ENCODE measurements around the gene FLNA. TPM values are rescaled to one million over a fixed set of nuclear protein-coding genes. Genes with fewer than 3 reads are reported as not detected.

FLNA gene
- total and polyA plus RNA-seq, 2 of the 13 experiments (the other 11 are each of a cell fraction or from before 2014, with no cell fraction given), result 83.4 to 174 TPM

DNA sequence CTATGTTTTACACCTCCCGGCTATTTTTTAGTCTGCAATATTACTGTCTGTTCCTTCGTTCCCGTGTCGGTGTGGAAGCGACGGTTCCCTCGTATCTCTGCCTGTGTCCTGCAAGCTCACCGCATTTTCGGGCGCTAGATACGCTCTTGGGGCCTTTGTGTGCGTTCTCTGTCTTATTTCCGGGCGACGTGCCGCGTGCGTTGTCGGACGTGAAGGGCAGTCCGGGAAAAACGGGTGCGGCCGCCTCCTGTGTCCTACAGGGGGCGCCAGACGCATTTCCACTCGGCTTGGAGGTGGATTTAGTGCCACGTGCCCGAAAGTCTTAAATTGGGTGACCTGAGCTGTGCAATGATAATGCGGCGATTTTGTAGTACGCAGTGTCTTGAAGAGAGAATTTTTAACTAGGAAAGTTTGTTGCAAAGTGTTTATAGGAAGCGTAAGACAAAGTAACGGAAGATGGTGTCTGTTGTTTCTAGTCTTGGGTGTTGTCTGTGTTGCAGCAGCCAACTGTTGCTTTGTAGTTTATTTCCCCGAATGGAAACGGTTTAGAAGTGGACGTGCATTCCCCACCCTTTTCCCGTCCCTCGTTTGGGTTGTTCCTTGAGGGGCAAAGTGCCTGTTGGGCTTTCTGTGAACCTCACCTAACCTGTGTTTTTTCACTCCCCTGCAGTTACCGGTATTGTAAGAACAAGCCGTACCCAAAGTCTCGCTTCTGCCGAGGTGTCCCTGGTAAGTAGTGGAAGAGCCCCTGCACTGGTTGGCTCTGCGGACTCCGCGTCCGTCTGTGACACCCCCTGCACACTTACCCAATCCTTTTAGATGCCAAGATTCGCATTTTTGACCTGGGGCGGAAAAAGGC is 24.5 kb upstream of the FLNA start (continued):
- TF ChIP-seq TARDBP (CRISPR knock-in tag; IDR thresholded peaks at IDR 0.05) (no peak), U2AF2 (IDR thresholded peaks at IDR 0.05; ENCODE audit: low read depth, low read length) (no peak), THAP7 (CRISPR knock-in tag; IDR thresholded peaks at IDR 0.05) (no peak), ZNF337 (CRISPR knock-in tag; IDR thresholded peaks at IDR 0.05; ENCODE audit: borderline replicate concordance, low read depth) (no peak), ZNF800 (CRISPR knock-in tag; IDR thresholded peaks at IDR 0.05) (0 out of 2 replicates have a peak, but pooled peaks have one; percentile 8), CBX1 (IDR thresholded peaks at IDR 0.05; ENCODE audit: low read depth) (no peak), SALL1 (CRISPR knock-in tag; IDR thresholded peaks at IDR 0.05) (no peak; the same call in 1 of the 2 replicates), ZNF724P (CRISPR knock-in tag; IDR thresholded peaks at IDR 0.05; ENCODE audit: borderline replicate concordance) (no peak), RNF2 (conservative IDR thresholded peaks at IDR 0.05; ENCODE audit: low read depth) (no peak), STAT6 (CRISPR knock-in tag; IDR thresholded peaks at IDR 0.05; ENCODE audit: borderline replicate concordance) (no peak), NR1H2 (CRISPR knock-in tag; IDR thresholded peaks at IDR 0.05; ENCODE audit: borderline replicate concordance, low read depth) (no peak), XRCC5 (optimal IDR thresholded peaks at IDR 0.05; ENCODE audit: low read length) (peak; percentile 33), GTF3A (CRISPR knock-in tag; conservative IDR thresholded peaks at IDR 0.05) (no peak), TGIF2 (CRISPR knock-in tag; IDR thresholded peaks at IDR 0.05) (peak; percentile 24; the same call in 1 of the 2 replicates)
- TF ChIP-seq, protein P1, sequence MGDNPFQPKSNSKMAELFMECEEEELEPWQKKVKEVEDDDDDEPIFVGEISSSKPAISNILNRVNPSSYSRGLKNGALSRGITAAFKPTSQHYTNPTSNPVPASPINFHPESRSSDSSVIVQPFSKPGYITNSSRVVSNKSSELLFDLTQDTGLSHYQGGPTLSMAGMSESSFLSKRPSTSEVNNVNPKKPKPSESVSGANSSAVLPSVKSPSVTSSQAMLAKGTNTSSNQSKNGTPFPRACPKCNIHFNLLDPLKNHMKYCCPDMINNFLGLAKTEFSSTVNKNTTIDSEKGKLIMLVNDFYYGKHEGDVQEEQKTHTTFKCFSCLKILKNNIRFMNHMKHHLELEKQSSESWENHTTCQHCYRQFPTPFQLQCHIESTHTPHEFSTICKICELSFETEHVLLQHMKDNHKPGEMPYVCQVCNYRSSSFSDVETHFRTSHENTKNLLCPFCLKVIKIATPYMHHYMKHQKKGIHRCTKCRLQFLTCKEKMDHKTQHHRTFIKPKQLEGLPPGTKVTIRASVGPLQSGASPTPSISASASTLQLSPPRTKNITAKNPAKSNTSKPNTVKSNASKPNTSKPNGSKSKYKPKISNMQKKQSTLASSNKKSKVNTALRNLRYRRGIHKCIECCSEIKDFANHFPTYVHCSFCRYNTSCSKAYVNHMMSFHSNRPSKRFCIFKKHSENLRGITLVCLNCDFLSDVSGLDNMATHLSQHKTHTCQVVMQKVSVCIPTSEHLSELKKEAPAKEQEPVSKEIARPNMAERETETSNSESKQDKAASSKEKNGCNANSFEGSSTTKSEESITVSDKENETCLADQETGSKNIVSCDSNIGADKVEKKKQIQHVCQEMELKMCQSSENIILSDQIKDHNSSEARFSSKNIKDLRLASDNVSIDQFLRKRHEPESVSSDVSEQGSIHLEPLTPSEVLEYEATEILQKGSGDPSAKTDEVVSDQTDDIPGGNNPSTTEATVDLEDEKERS (CRISPR knock-in tag; IDR thresholded peaks at IDR 0.05), result no peak
- TF ChIP-seq, protein P2, sequence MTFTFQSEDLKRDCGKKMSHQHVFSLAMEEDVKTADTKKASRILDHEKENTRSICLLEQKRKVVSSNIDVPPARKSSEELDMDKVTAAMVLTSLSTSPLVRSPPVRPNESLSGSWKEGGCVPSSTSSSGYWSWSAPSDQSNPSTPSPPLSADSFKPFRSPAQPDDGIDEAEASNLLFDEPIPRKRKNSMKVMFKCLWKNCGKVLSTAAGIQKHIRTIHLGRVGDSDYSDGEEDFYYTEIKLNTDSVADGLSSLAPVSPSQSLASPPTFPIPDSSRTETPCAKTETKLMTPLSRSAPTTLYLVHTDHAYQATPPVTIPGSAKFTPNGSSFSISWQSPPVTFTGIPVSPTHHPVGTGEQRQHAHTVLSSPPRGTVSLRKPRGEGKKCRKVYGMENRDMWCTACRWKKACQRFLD (CRISPR knock-in tag; IDR thresholded peaks at IDR 0.05; ENCODE audit: borderline replicate concordance), result no peak
- TF ChIP-seq, protein P3, sequence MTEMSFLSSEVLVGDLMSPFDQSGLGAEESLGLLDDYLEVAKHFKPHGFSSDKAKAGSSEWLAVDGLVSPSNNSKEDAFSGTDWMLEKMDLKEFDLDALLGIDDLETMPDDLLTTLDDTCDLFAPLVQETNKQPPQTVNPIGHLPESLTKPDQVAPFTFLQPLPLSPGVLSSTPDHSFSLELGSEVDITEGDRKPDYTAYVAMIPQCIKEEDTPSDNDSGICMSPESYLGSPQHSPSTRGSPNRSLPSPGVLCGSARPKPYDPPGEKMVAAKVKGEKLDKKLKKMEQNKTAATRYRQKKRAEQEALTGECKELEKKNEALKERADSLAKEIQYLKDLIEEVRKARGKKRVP (CRISPR knock-in tag; IDR thresholded peaks at IDR 0.05), result peak in 1 of 2 experiments; percentile 15; a peak in 1 of 4 replicates

All from HepG2 (cell line).